HG03159 (cell line): ENCODE data around the gene PER3.

Experiments
- ATAC-seq: cut with Tn5 transposase; IDR thresholded peaks from one replicate; pipeline ENCODE4 v1.9.1; 2021; ENCODE audit warnings: mild to moderate bottlenecking, moderate library complexity; ENCODE audit not compliant: unreplicated experiment

Gene PER3

DNA sequence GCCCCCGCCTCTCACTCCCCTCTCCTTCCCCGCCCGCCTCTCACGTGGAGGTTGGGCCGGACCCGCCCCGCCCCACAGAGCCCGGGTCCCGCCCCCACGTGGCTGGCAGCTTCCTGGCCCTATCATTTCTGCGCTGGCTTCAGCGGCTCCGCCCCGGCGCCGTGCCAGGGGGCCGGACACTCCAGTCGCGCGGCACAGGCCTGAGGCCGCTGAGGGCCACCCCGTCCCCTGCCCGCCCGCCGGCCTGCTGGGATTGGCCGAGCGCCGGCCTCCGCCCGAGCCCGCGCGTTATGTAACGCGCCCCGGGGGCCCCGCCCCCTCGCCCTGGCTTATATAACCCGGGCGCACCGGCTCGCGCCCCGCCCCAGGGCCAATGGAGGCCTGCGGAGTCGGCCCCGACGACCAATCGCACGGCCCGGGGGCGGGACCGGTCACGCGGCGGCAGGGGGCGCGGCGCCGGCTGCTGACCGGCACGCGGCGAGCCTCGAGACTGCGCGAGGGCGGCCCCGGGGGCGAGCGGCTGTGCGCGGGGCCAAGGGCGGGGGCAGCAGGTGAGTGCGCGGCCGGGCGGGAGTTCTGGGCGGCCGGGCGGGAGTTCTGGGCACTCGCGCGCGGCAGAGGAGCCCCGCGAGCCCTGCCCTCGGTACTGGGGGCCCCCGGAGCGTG is at the start of gene PER3:
TSS of gene PER3 (plus strand) at position 466 of the 666 bp plus-strand sequence. CDS start 587 bp downstream, outside the sequence.
- peak; percentile 91 for ATAC-seq

DNA sequence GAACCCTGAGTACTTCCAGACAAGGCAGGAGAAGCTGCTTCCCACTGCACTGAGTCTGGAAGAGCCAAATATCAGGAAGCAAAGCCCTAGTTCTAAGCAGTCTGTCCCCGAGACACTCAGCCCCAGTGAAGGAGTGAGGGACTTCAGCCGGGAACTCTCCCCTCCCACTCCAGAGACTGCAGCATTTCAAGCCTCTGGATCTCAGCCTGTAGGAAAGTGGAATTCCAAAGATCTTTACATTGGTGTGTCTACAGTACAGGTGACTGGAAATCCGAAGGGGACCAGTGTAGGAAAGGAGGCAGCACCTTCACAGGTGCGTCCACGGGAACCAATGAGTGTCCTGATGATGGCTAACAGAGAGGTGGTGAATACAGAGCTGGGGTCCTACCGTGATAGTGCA is 46.0 kb upstream of the PER3 start:
- ATAC-seq: no peak

DNA sequence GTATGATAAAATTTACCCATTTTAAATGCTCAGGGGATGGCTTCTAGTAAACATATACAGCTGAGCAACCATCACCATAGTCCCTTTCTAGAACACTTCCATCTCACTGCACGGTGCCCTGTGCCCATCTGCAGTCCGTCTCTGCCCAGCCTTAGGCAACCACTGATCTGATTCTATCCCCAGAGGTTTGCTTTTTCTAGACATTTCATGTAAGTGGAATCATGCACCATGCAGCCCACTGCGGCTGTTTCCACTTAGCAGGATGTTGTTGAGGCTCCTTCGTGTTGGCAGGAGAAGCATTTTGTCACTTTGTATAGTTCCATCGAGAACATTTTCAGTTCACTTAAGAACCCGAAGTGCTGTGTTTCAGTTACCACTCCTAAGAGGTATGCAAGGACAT is 40.7 kb upstream of the PER3 start:
- no peak for ATAC-seq

DNA sequence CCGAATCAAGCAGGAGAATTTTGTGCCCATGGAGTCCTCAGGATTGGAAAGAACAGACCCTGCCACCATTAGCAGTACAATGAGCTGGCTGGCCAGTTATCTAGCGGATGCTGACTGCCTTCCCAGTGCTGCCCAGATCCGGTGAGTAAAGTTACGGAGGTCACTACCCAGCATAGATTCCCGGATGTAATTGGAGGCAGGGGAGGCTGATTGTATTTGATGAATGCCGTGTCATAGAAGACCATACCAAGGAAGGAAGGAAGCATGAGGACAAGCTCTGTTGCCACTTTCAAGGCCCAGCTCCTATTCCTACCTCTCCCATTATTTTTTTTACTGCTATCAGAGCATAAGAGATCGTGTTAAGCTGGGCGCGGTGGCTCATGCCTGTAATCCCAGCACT is 39.2 kb upstream of the PER3 start:
- ATAC-seq: no peak

DNA sequence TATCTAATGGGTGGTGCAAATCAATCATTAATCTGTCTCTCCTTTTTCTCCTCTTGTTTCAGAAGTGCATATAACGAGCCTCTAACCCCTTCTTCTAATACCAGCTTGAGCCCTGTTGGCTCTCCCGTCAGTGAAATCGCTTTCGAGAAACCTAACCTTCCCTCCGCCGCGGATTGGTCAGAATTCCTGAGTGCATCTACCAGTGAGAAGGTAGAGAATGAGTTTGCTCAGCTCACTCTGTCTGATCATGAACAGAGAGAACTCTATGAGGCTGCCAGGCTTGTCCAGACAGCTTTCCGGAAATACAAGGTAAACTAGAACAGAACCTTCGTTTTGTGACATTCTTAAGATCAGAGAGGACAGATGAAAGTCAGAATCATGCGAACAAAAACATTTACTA is 38.3 kb upstream of the PER3 start:
- ATAC-seq: no peak

DNA sequence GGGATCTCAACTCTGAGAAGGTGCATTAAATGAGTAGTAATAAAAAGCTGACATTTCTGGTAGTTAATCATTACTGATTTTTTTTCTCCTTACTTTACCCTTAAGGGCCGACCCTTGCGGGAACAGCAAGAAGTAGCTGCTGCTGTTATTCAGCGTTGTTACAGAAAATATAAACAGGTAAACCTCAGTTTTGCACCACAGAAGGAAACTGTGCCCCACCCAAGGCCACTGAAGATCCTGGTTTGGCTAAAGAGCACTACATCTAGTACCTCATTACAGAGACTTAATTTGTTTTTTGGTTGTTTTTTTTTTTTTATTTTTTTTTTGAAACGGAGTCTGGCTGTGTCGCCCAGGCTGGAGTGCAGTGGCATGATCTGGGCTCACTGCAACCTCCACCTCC is 36.5 kb upstream of the PER3 start:
- ATAC-seq: no peak

DNA sequence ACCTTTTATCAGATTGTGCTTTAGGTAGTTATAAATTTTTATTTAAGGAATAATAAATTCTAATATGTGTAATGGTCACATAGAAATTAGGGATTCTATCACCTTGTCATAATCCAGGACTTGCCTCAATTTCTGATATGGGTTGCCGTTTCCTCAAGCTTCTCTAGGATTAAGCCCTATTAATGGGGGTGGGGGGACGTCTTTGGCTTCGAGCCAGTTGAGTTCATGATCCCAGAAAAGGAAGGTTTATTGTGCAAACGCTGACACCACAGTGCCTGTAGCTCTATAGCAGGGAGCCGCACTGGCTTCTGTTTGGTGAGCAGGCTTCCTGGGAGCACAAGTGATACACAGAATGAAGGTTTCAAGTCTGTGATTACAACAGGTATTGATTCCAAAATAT is 35.0 kb upstream of the PER3 start:
- ATAC-seq: no peak

DNA sequence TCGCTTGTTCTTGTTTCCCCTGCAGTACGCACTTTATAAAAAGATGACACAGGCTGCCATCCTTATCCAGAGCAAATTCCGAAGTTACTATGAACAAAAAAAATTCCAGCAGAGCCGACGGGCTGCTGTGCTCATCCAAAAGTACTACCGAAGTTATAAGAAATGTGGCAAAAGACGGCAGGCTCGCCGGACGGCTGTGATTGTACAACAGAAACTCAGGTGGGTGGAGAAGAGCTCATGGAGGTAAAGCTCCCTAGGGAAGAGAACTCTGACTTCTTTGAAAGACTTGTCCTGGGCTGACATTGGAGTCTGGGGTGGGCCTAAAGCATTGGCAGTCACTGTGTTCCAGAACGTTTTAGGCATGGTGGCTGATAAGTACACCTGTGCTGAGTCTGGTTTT is 32.9 kb upstream of the PER3 start:
- no peak for ATAC-seq

DNA sequence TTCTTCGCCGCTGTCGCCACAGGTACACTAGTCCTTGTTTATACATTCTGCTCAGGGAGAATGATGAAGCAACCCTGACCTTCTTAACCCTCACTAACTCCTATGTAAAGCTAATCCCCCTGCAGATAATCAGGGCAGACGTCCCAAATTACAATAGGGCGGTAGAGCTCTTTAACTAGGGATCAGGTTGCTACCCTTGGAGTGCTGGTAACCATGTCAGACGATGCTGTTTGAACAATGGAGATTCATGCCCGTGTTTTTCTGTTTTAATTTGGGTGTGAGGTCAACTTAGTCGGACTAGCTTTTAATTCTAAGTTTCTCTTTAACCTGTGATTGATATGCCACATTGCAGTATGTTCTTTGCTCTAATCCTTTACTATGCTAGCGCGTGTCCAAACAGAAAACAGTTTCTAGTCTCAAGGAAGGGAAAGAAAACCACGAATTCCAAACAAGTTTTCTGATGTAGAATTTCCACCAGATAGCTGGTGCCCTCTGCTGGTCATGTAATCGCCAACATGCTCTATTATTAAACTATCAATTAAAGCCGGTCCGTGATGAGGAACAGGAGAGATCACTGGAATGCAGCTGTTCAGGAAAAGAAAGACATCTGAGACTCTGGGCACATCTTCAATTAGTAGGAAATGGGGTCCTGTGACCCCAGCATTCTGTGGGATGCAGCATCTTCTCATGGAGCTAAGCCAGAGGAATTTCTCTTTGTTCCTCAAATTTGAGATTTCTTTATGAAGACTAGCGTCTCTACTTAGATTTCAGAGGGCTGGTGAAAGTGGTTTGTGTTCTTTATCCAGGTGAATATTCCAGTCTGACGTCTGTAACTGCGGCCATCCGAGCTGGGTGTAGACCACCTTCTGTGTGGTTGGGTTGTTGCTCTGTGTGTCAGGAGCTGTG is 31.3 kb upstream of the PER3 start:
- no peak for ATAC-seq

DNA sequence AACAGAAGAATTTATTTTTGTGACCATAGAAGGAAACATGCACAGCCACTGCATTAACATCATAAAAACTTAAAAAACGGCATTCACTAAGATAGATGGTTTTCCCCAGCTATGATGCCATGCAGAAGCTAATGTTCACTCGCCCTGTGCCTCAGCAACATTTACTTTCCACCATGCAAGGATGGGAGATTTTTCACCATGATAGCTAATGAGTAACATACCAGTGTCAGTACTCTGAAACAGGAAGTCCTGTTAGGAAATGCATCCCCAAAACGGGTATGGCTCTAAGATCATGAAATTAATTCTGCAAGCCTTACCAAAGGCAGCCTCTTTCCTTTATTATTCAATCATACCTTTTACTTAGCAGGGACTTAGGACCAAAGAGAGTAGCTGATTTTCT is 30.4 kb upstream of the PER3 start:
- no peak for ATAC-seq

DNA sequence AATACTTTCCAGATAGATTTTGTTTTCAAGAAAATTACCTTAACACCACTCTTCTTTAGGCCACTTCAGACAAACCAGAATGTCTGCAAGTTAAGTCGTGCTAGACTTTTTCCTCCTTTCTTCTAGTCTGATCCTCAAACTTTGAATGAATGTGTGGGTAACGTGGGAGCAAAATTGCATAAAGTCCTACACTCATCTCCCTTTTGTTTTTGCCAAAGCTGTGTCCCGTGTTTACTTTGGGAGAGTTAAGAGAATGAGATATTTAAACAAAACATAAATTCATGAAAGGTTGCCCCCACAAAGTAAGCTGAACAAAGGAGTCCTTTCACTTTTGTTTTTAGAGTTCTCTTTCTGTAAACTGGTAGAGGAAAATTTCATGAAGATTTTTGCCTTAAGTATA is 29.9 kb upstream of the PER3 start:
- no peak for ATAC-seq

DNA sequence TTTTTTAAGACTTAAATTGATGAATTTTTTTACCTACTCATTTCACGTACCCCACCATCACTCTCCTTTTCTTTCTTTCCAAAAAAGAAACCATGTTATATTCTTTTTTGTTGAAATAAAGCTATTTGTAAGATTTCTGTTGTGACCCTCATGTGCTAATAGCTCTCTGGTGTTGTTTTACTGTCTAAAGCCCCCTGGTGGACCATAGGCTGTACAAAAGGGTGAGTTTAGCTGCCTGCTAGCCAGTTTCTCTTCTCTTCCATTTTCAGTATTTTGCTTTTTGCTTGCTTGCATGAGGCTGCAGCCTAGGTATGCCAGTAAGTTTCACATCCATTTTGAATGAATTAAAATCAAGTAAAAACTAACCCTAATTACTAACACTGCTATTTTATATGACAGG is 28.6 kb upstream of the PER3 start:
- no peak for ATAC-seq

DNA sequence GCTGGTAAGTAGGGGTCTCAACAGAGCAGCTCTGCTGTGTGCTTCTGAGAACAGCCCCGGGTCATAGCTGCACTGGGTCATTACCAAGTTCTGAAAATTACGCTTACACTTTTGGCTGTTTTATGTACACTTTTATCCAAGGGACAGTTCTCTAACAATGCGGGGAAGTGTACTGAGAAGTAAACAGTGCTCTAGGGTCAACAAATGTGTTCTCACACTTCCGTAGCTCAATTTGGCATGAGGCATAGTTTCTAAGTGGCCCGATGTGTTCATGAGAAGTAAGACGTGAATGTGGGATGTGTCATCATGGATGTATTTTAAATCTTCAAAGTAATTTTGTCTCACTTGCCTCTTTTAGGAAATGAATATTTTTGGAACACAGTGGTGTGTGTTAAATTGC is 23.8 kb upstream of the PER3 start:
- ATAC-seq: no peak

DNA sequence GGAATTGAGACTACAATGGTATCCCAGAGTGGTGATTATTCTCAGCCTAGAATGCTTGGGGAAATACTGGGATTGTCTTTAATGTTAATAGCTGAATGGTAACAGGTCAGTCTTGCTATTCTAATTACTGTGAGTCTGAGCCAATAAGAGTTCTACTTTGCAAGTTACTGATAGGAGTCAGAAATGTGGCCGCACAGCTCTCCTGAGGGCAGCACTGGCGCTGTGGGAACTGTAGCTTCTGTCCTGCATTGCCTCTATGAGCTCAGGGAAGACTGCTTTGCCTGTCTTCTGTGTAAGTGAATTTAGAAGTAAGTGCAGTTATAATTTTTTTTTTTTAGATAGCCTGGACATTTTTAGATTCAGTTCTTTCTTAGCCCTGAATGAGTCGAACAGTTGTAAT is 23.0 kb upstream of the PER3 start:
- ATAC-seq: no peak

DNA sequence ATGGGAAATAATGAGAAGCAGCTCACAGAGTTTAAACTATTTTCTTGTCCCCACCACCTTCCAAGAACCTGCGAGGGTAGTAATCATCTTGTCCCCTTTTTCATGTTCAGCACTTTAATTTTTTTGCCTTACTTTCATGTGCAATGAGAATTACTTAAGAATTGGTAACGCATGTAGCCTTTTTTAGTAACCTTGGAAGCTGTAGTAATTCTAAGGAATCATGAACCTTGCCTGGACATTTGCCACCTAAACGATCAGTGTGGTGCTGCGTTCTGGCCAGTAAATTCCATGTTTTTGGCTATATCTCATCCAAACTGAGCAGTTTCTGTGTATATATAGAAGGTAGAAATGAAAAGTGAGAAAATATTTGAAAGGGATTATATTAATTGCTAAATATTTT is 16.9 kb upstream of the PER3 start:
- ATAC-seq: no peak

DNA sequence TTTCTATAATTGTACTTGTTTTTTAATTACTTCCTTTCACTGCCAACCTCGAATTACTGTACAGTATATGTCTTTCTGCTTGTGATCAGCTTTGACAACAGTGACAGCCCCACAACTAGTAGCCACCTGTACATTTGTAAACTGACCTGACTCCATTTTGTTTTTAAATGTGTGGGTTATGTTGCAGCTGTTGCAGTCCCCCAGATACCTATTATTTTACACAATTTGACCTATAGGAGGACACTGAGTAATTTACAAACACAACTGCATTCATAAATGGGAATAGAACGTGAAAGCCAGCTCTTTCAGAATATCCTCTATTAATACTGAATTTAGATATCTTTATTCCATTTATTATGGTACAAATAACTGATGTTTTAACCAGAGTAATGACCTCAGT is 15.5 kb upstream of the PER3 start:
- no peak for ATAC-seq

DNA sequence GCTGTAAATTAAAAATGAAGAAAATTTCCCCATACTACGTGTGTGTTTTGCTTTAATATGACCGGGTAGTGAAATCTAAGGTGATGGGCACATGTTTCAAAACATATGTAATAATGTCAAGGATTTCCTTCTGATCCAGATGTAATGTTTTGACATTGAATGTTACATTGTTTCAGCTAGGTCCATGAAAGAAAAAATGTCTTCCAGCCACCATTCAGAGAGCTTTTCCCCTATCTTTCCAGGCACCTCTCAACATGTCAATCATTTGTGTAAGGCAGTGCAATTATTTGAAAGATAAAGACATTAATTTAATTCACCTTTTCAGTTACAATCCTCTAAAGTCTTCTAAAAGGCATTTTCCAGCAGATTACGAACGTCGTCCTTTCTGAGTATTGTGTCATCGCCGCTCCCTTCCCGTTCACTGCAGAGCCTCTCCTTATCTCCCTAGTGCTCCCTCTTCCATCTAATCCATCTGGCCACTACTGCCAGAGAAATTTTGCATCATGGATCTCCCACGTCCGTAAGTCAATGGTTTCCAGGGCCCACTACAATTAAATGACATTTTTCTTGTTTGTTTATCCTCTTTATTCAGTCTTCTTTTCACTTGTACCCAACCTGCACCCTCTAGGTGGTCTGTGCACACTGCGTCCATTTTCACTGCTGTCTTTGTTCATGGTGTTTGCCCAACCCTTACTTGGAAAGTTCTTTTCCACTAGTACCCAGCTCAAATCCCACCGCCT is 14.2 kb upstream of the PER3 start:
- ATAC-seq: no peak

DNA sequence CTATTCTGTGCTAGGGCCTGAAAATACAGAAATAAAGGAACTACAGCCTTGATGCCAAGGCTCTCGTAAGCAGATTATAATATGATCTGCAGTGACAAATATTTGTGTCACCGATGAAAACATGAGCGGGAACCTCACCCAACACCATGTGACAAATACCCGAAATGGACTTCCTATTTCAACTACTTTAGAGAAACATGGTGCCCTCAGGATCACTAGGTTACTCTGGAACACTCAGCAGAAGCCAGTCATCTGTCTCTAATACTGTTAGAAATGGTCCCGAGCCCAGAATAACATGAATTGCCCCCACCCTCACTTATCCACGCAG is 13.5 kb upstream of the PER3 start:
- ATAC-seq: no peak

DNA sequence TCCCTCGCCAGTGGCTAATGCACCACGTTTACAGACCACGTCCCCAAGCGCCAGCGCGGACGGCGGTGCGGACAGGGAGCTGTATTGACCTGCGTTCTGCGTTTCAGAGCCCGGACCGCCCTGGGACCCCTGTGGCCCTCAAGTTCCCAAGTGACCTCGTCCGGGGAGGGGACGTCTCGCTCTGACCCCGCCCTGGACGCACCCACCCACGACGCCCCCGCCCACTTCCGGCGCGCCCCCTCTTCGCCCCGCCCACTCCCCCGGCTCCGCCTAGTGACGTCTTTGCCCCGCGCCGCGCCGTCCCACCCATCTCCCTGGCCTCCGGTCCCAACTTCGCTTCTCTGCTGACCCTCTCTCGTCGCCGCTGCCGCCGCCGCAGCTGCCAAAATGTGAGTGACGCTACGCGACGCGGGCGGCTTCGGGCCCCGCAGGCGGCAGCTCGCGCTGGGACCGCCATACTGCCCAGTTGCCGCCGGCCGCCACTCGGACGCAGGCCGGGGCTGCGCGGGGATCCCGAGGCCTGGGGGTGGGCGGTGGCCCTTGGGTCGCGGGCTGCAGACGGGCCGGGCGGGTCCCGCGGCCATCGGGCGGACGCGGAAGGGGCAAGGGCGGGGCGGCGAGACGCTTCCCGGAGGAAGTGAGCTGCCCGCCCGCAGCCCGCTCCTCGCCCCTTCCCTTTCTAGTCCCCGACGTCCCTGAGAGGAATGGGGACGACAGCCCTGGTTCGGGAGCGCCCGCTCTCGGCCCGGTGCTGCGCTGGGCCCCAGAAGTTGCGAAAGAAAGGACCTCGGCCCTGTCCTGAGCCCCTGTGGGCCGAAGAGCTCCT is 12.9 kb upstream of the PER3 start, which contains the start of gene VAMP3:
TSS of gene VAMP3 (plus strand) at position 300 of the 826 bp plus-strand sequence. CDS start at position 388, 88 bp downstream.
- peak; percentile 82 for ATAC-seq

DNA sequence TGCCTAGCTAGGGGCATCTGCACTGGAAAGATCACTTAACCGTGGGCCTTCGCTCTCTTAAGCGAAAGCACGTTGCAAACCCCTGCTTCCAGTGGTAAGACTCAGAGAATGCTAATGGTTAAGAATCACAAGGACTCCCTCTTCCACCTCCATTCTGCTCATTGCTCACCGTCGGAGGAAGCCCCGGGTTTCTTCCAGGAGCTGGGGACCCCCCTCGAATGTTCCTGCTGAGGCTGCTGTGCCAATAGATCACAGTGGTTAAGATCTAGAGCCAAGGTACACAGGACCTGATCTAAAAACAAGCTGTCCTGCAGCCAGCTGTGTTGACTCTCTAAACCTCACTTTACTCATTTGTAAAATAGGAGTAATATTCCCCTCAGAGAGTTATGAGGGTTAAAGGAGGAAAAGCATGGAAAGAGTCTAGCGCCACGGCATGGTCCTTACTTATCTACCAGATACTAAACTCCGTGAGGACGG is 12.2 kb upstream of the PER3 start:
- ATAC-seq: peak; percentile 13

DNA sequence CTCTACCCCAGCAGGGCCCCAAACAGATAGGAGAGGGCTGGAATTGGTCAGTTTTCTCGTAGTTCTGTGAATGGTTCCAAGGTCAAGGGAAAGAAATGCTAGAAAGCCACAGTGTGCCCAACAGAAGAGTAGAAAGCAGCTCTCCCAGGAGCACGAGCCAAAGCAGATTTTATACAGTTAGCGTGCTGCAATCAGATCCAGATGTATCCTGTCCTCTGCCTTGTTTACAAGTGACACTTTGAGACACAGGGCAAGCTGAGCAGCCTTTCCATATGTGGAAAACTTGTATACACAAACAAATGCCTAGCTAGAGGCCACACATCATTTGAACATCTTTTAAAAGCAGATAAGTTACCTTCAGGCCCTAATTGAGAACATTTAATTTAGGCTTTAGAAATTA is 6.5 kb upstream of the PER3 start:
- ATAC-seq: no peak
